MM.1S (cell line): ENCODE results near the gene ARHGAP40.

Experiments used
- DNase-seq: peaks from one replicate; pipeline ENCODE4 v3.0.0-alpha.2; 2015
- H2AFZ ChIP-seq: fragments of 300-600 bp; sonication (generic); 2 replicates; pipeline ENCODE4 v1.6.0; 2016; ENCODE audit warnings: antibody characterized with exemption, low read length
- H3F3A ChIP-seq: fragments of 300-600 bp; sonication (generic); 2 replicates; pipeline ENCODE4 v1.6.1; 2016; ENCODE audit warnings: mild to moderate bottlenecking, antibody characterized with exemption, low read length, moderate library complexity, mixed read lengths; ENCODE audit not compliant: insufficient read depth
- H3K27ac ChIP-seq: fragments of 300-600 bp; sonication (generic); 2 replicates; pipeline ENCODE4 v1.5.1; 2016; ENCODE audit warnings: mild to moderate bottlenecking, low read length
- H3K27me3 ChIP-seq: fragments of 300-600 bp; sonication (generic); replicated peaks from 2 replicates; pipeline ENCODE4 v1.6.0; 2016; ENCODE audit warnings: low read length; ENCODE audit not compliant: insufficient read depth
- H3K36me3 ChIP-seq: fragments of 300-600 bp; sonication (generic); replicated peaks from 2 replicates; pipeline ENCODE4 v1.6.1; 2016; ENCODE audit warnings: mild to moderate bottlenecking, low read length, mixed read lengths; ENCODE audit not compliant: insufficient read depth
- H3K4me1 ChIP-seq: fragments of 300-600 bp; sonication (generic); 2 replicates; pipeline ENCODE4 v1.6.1; 2016; ENCODE audit warnings: low read length, mixed read lengths
- H3K4me2 ChIP-seq: fragments of 300-600 bp; sonication (generic); 2 replicates; pipeline ENCODE4 v1.6.0; 2016; ENCODE audit warnings: low read depth, low read length
- H3K4me3 ChIP-seq: fragments of 300-600 bp; sonication (generic); 2 replicates; pipeline ENCODE4 v1.5.1; 2016; ENCODE audit warnings: low read length, mixed read lengths
- H3K79me2 ChIP-seq: fragments of 300-600 bp; sonication (generic); 2 replicates; pipeline ENCODE4 v1.6.1; 2016; ENCODE audit warnings: mixed run types, low read length, mixed read lengths
- H3K9ac ChIP-seq: fragments of 300-600 bp; sonication (generic); 2 replicates; pipeline ENCODE4 v1.6.1; 2016; ENCODE audit warnings: low read length, mixed read lengths
- H3K9me2 ChIP-seq: fragments of 300-600 bp; sonication (generic); replicated peaks from 2 replicates; pipeline ENCODE4 v1.6.1; 2016; ENCODE audit warnings: mild to moderate bottlenecking, low read length, mixed read lengths; ENCODE audit not compliant: insufficient read depth
- H3K9me3 ChIP-seq: fragments of 300-600 bp; sonication (generic); replicated peaks from 2 replicates; pipeline ENCODE4 v1.6.1; 2016; ENCODE audit warnings: mild to moderate bottlenecking, low read length, mixed read lengths; ENCODE audit not compliant: insufficient read depth
- H4K20me1 ChIP-seq: fragments of 300-600 bp; sonication (generic); 2 replicates; pipeline ENCODE4 v1.6.1; 2016; ENCODE audit warnings: mild to moderate bottlenecking, low read length, moderate library complexity, mixed read lengths; ENCODE audit not compliant: insufficient read depth
- EZH2 ChIP-seq: fragments of 300-600 bp; sonication (generic); optimal IDR thresholded peaks from 2 replicates; pipeline ENCODE3; 2017; ENCODE audit warnings: low read depth, mild to moderate bottlenecking, antibody characterized with exemption, low read length, mixed read lengths
- EZH2phosphoT487 ChIP-seq: fragments of 300-600 bp; sonication (generic); IDR thresholded peaks from 2 replicates; pipeline ENCODE4 v1.6.1; 2018; ENCODE audit warnings: antibody characterized with exemption, low read length
- TF ChIP-seq, protein P1 (sequence below): fragments of 300-600 bp; sonication (generic); IDR thresholded peaks from 2 replicates; pipeline ENCODE4 v1.5.1; 2016; ENCODE audit warnings: antibody characterized with exemption, low read length, mixed read lengths

Gene ARHGAP40

DNA sequence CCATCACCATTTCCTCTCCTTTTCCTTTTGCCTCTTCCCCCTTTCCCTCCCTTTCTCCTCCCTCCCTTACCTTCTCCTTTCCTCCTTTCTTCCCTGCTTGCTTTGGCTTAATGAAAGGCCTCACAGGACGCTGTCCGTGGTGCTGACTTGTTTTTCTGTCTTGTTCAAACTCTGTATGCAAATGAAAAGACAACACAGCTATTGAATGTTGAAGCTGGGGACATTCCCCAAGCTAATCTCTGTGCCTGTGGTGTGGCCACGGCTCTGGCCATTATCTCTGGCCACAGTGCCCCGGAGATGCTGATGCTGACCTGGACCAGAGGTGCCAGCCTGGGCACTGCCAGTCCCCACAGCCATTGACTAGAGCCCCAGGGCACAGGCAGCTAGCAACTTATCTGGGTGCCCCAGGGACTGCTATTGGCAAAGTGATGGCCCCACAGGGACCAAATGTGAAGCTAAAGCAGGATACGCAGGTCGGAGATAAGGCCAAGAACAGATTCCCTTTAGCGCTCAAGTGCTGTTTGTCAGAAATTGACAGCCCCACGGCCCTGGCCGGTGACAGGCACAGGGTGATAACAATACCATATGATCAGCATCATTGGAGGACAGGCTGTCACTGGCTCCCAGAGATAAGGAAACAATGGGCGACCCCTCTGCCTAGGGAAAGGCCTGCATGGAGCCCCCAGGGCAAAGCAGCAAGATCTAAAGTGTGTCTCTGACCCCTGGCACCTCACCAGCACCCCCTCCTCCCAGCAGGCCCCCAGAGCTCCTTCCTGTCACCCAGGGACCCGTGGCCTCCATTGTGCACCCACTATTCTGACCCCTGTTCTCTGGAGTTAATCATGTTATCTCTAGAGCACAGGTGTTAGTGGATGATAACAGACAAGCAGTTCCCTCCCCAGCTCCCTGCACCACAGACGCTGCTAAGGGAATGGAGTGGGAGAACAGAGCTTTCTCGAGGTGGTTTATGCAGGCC lies 91.1 kb downstream of the ARHGAP40 start:
- H3K27ac ChIP-seq, result no peak overlapping the region
- no peak overlapping the region for H3K9ac ChIP-seq
- H3K27me3 ChIP-seq, result peaks cover 38% of the 10 kb centered on the region
- H3F3A ChIP-seq, result no peaks in the 10 kb centered on the region
- H3K4me3 ChIP-seq, result no peak overlapping the region
- no peaks in the 10 kb centered on the region for H3K9me3 ChIP-seq
- no peaks in the 10 kb centered on the region for H3K36me3 ChIP-seq
- DNase-seq, result peak; percentile 63
- TF ChIP-seq, protein P1, sequence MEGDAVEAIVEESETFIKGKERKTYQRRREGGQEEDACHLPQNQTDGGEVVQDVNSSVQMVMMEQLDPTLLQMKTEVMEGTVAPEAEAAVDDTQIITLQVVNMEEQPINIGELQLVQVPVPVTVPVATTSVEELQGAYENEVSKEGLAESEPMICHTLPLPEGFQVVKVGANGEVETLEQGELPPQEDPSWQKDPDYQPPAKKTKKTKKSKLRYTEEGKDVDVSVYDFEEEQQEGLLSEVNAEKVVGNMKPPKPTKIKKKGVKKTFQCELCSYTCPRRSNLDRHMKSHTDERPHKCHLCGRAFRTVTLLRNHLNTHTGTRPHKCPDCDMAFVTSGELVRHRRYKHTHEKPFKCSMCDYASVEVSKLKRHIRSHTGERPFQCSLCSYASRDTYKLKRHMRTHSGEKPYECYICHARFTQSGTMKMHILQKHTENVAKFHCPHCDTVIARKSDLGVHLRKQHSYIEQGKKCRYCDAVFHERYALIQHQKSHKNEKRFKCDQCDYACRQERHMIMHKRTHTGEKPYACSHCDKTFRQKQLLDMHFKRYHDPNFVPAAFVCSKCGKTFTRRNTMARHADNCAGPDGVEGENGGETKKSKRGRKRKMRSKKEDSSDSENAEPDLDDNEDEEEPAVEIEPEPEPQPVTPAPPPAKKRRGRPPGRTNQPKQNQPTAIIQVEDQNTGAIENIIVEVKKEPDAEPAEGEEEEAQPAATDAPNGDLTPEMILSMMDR, result no peak
- TF ChIP-seq EZH2, result no peak
- no peak for TF ChIP-seq EZH2phosphoT487
- no peak overlapping the region for H3K4me2 ChIP-seq
- no peaks in the 10 kb centered on the region for H3K4me1 ChIP-seq
- no peaks in the 10 kb centered on the region for H4K20me1 ChIP-seq
- H2AFZ ChIP-seq, result no peak overlapping the region
- no peaks in the 10 kb centered on the region for H3K79me2 ChIP-seq
- no peaks in the 10 kb centered on the region for H3K9me2 ChIP-seq

- H3K4me3 ChIP-seq, result no peak overlapping the region
- no peak overlapping the region for H2AFZ ChIP-seq
- no peaks in the 10 kb centered on the region for H3F3A ChIP-seq
- H3K4me2 ChIP-seq, result no peak overlapping the region
- DNase-seq, result no peak
- TF ChIP-seq EZH2 (no peak), EZH2phosphoT487 (no peak)
- TF ChIP-seq, protein P1, result no peak
- H3K9me2 ChIP-seq, result no peaks in the 10 kb centered on the region
- H4K20me1 ChIP-seq, result no peaks in the 10 kb centered on the region
- H3K36me3 ChIP-seq, result no peaks in the 10 kb centered on the region
- H3K9ac ChIP-seq, result no peak overlapping the region
- no peaks in the 10 kb centered on the region for H3K9me3 ChIP-seq
- H3K27ac ChIP-seq, result no peak overlapping the region
- no peaks in the 10 kb centered on the region for H3K4me1 ChIP-seq
- H3K79me2 ChIP-seq, result no peaks in the 10 kb centered on the region
- peaks cover 64% of the 10 kb centered on the region for H3K27me3 ChIP-seq
Observed at GRCh38 chr20:38697306-38697705, 95.7 kb downstream of the ARHGAP40 start.

DNA sequence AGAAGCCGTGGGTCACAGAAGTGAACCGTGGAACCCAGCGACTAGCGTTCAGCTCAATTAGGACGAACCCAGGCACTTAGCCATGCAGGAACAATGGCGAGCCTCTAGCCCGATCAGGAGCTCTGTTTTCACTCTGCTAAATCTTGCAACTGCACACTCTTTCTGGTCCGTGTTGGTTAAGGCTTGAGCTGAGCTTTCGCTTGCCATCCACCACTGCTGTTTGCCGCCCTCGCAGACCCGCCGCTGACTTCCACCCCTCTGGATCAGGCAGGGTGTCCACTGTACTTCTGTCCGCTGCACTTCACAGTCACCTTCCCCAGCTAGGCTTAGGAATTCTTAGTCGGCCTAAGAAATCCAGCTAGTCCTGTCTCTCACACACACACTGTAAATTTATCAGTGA lies 96.9 kb downstream of the ARHGAP40 start:
- no peak for DNase-seq
- Histone ChIP-seq H3K27me3 (peaks cover 73% of the 10 kb centered on the region), H3K9me3 (no peaks in the 10 kb centered on the region), H2AFZ (no peak overlapping the region), H3K4me2 (no peak overlapping the region), H3K4me1 (no peaks in the 10 kb centered on the region), H3F3A (no peaks in the 10 kb centered on the region), H4K20me1 (no peaks in the 10 kb centered on the region), H3K27ac (no peak overlapping the region), H3K9me2 (no peaks in the 10 kb centered on the region), H3K79me2 (no peaks in the 10 kb centered on the region), H3K4me3 (no peak overlapping the region), H3K36me3 (no peaks in the 10 kb centered on the region), H3K9ac (no peak overlapping the region)
- TF ChIP-seq EZH2 (no peak), EZH2phosphoT487 (no peak)
- TF ChIP-seq, protein P1, result no peak
